Esophagus squamous epithelium (tissue), 4 donors: ENCODE measurements around the gene DNAJA3.

ENCODE experiments used
- POLR2A ChIP-seq, 4 donors: fragments of 450-650 bp; IDR thresholded peaks; one replicate each; pipeline ENCODE4 v1.6.1; 2017; ENCODE audit warnings: antibody characterized with exemption in 4 of 4, mild to moderate bottlenecking in 4 of 4, moderate library complexity in 3 of 4
- TF ChIP-seq, protein P1 (sequence below), 6 experiments: fragments of 450-650 bp in 4 of 6; fragments of 200-600 bp in 2 of 6; sonication (generic) in 2 of 6; IDR thresholded peaks; one replicate each; pipeline ENCODE4 v1.5.1; 2016 to 2019; ENCODE audit warnings: antibody characterized with exemption in 6 of 6, mild to moderate bottlenecking in 4 of 6, moderate library complexity in 4 of 6

- TF ChIP-seq, protein P1, sequence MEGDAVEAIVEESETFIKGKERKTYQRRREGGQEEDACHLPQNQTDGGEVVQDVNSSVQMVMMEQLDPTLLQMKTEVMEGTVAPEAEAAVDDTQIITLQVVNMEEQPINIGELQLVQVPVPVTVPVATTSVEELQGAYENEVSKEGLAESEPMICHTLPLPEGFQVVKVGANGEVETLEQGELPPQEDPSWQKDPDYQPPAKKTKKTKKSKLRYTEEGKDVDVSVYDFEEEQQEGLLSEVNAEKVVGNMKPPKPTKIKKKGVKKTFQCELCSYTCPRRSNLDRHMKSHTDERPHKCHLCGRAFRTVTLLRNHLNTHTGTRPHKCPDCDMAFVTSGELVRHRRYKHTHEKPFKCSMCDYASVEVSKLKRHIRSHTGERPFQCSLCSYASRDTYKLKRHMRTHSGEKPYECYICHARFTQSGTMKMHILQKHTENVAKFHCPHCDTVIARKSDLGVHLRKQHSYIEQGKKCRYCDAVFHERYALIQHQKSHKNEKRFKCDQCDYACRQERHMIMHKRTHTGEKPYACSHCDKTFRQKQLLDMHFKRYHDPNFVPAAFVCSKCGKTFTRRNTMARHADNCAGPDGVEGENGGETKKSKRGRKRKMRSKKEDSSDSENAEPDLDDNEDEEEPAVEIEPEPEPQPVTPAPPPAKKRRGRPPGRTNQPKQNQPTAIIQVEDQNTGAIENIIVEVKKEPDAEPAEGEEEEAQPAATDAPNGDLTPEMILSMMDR (IDR thresholded peaks at IDR 0.05), result no peak
- no peak for TF ChIP-seq POLR2A (IDR thresholded peaks at IDR 0.05)
These were observed 55.9 kb downstream of the DNAJA3 start for GRCh38 chr16:4481526-4481925.
